GM23338 (cell line): ENCODE measurements around the gene MMP17. TPM values are rescaled to one million over a fixed set of nuclear protein-coding genes. Genes with fewer than 3 reads are reported as not detected.

Experiments used
- ATAC-seq: fragments of 200-7000 bp; cut with Tn5 transposase; 3 replicates; pipeline ENCODE4 v1.9.1; 2020
- DNase-seq: peaks from one replicate; pipeline ENCODE4 v3.0.0-alpha.2; 2015; ENCODE audit warnings: low spot score
- H2AFZ ChIP-seq: fragments of 200-600 bp; sonication (generic); 2 replicates; pipeline ENCODE4 v1.8.0; 2016; ENCODE audit warnings: antibody characterized with exemption, mild to moderate bottlenecking, moderate library complexity
- H3F3A ChIP-seq: fragments of 200-600 bp; sonication (generic); replicated peaks from 2 replicates; pipeline ENCODE4 v1.8.0; 2017; ENCODE audit warnings: antibody characterized with exemption, mixed run types, low read depth
- H3K27ac ChIP-seq: fragments of 200-600 bp; sonication (generic); 2 replicates; pipeline ENCODE4 v1.6.1; 2016; ENCODE audit warnings: low read depth
- H3K27me3 ChIP-seq: fragments of 200-600 bp; sonication (generic); 2 replicates; pipeline ENCODE4 v1.8.0; 2016; ENCODE audit warnings: mild to moderate bottlenecking, mixed run types, moderate library complexity; ENCODE audit not compliant: insufficient read depth
- H3K36me3 ChIP-seq: fragments of 200-600 bp; sonication (generic); 2 replicates; pipeline ENCODE4 v1.8.0; 2016; ENCODE audit warnings: mild to moderate bottlenecking; ENCODE audit not compliant: insufficient read depth
- H3K4me1 ChIP-seq: fragments of 200-600 bp; sonication (generic); 2 replicates; pipeline ENCODE4 v1.8.0; 2016; ENCODE audit warnings: mild to moderate bottlenecking, moderate library complexity; ENCODE audit not compliant: insufficient read depth
- H3K4me2 ChIP-seq: fragments of 200-600 bp; sonication (generic); 2 replicates; pipeline ENCODE4 v1.7.1; 2017; ENCODE audit warnings: mixed run types
- H3K4me3 ChIP-seq: fragments of 200-600 bp; sonication (generic); 2 replicates; pipeline ENCODE4 v1.6.1; 2016; ENCODE audit warnings: mixed run types
- H3K79me2 ChIP-seq: fragments of 200-600 bp; sonication (generic); replicated peaks from 2 replicates; pipeline ENCODE4 v1.8.0; 2017; ENCODE audit warnings: mild to moderate bottlenecking; ENCODE audit not compliant: insufficient read depth
- H3K9me2 ChIP-seq: fragments of 200-600 bp; sonication (generic); 2 replicates; pipeline ENCODE4 v1.8.0; 2017; ENCODE audit not compliant: insufficient read depth
- H4K20me1 ChIP-seq: fragments of 200-600 bp; sonication (generic); replicated peaks from 2 replicates; pipeline ENCODE4 v1.8.0; 2017; ENCODE audit warnings: mild to moderate bottlenecking; ENCODE audit not compliant: insufficient read depth
- H3K27ac Mint-ChIP-seq: 2 replicates; pipeline ENCODE4 v1.8.0; 2020; ENCODE audit warnings: inconsistent platforms, mild to moderate bottlenecking, moderate library complexity, mixed read lengths
- H3K27me3 Mint-ChIP-seq: 3 replicates; pipeline ENCODE4 v1.8.0; 2022; ENCODE audit warnings: low read depth, mild to moderate bottlenecking, moderate library complexity, mixed read lengths, inconsistent platforms; ENCODE audit not compliant: insufficient read depth, poor library complexity
- H3K36me3 Mint-ChIP-seq: 3 replicates; pipeline ENCODE4 v1.8.0; 2021; ENCODE audit warnings: low read depth, mild to moderate bottlenecking, inconsistent platforms, moderate library complexity, mixed read lengths
- H3K4me1 Mint-ChIP-seq: 3 replicates; pipeline ENCODE4 v1.8.0; 2020; ENCODE audit warnings: mild to moderate bottlenecking, inconsistent platforms, mixed read lengths
- H3K4me3 Mint-ChIP-seq: 3 replicates; pipeline ENCODE4 v1.8.0; 2021; ENCODE audit warnings: moderate library complexity, mild to moderate bottlenecking, inconsistent platforms, mixed read lengths
- H3K9me3 Mint-ChIP-seq: 3 replicates; pipeline ENCODE4 v1.8.0; 2020; ENCODE audit warnings: moderate library complexity, mild to moderate bottlenecking, inconsistent platforms, mixed read lengths
- CREB1 ChIP-seq: fragments of 250-450 bp; sonication (Bioruptor Pico); IDR thresholded peaks from 2 replicates; pipeline ENCODE4 v1.5.0; 2020; ENCODE audit warnings: low read depth, mild to moderate bottlenecking, moderate library complexity
- ETS1 ChIP-seq: IDR thresholded peaks from 2 replicates; pipeline ENCODE4 v1.6.1; 2016; ENCODE audit warnings: antibody characterized with exemption
- EZH2 ChIP-seq: fragments of 200-600 bp; sonication (generic); IDR thresholded peaks from one replicate; pipeline ENCODE4 v1.8.0; 2017; ENCODE audit warnings: antibody characterized with exemption, mild to moderate bottlenecking, low read depth; ENCODE audit not compliant: unreplicated experiment
- EZH2phosphoT487 ChIP-seq: fragments of 200-600 bp; sonication (generic); IDR thresholded peaks from one replicate; pipeline ENCODE4 v1.8.1; 2018; ENCODE audit warnings: antibody characterized with exemption; ENCODE audit not compliant: unreplicated experiment
- JUNB ChIP-seq: IDR thresholded peaks from one replicate; pipeline ENCODE4 v1.6.1; 2016; ENCODE audit warnings: antibody characterized with exemption; ENCODE audit not compliant: unreplicated experiment
- NANOG ChIP-seq: IDR thresholded peaks from 2 replicates; pipeline ENCODE4 v1.6.1; 2016; ENCODE audit warnings: antibody characterized with exemption, borderline replicate concordance
- POLR2AphosphoS5 ChIP-seq: IDR thresholded peaks from 2 replicates; pipeline ENCODE4 v1.6.1; 2016; ENCODE audit warnings: antibody characterized with exemption, low read depth
- STAT1 ChIP-seq: IDR thresholded peaks from one replicate; pipeline ENCODE4 v1.6.1; 2016; ENCODE audit warnings: antibody characterized with exemption; ENCODE audit not compliant: unreplicated experiment
- ZNF114 ChIP-seq: fragments of 250-450 bp; sonication (Bioruptor Pico); IDR thresholded peaks from 2 replicates; pipeline ENCODE4 v1.5.0; 2020; ENCODE audit warnings: mild to moderate bottlenecking, moderate library complexity
- ZNF331 ChIP-seq: fragments of 250-450 bp; sonication (Bioruptor Pico); IDR thresholded peaks from 2 replicates; pipeline ENCODE4 v1.5.0; 2020; ENCODE audit warnings: low read depth, mild to moderate bottlenecking, moderate library complexity
- polyA plus RNA-seq: library from polyadenylated mRNA; unstranded; fragments of >200 nt; fragmentation: Nextera tagmentation; extraction: Ambion mirVana; gene quantifications from 2 replicates; pipeline ENCODE4 v1.2.1, GENCODE V29; 2016
- total RNA-seq: library from RNA; depleted of rRNA; stranded (reverse); fragments of >200 nt; shearing (Covaris generic); gene quantifications from 2 replicates; pipeline ENCODE4 v1.2.3, GENCODE V29; 2014
- TF ChIP-seq, protein P1 (sequence below): fragments of 250-450 bp; sonication (Bioruptor Pico); IDR thresholded peaks from 2 replicates; pipeline ENCODE4 v1.5.0; 2020; ENCODE audit warnings: mild to moderate bottlenecking, moderate library complexity
- TF ChIP-seq, protein P2 (sequence below), 2 experiments: fragments of 200-600 bp in 1 of 2; sonication (generic) in 1 of 2; conservative IDR thresholded peaks; 2 replicates each; pipeline versions ENCODE4 v1.5.1 to v1.6.1; 2016 to 2017; ENCODE audit warnings: antibody characterized with exemption in 2 of 2, low read depth in 2 of 2, mild to moderate bottlenecking in 2 of 2, moderate library complexity in 1 of 2
- TF ChIP-seq, protein P3 (sequence below): IDR thresholded peaks from one replicate; pipeline ENCODE4 v1.6.1; 2018; ENCODE audit warnings: antibody characterized with exemption; ENCODE audit not compliant: unreplicated experiment

Gene MMP17
- total and polyA plus RNA-seq, 2 experiments from 2014 or later = 10.4 to 48.5 TPM

DNA sequence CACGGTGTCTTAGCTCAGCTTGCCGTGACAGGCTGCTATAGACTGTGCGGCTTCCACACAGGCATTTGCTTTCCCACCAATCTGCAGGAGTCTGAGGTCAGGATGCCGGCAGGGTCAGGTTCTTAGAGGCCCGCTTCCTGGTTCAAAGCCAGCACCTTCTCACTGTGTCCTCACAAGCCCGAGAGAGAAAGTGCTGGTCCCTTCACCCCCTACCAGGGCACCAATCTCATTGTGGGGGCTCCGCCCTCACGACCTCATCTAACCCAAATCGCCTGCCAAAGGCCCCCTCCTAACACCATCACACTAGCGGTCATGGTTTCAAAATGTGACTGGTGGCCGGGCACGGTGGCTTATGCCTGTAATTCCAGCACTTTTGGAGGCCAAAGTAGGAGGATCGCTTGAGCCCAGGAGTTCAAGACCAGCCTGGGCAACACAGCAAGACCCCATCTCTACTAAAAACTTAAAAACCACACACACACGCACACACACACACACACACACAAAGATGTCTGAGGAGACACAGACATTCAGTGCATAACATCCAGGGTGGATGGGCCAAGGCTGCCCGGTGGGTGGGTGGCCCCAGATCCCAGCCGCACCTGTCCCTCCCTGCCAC lies 26.8 kb downstream of the MMP17 start:
- H3K4me3 ChIP-seq = no peak overlapping the region
- H3K9me2 ChIP-seq = no peaks in the 10 kb centered on the region
- no peaks in the 10 kb centered on the region for H3K79me2 ChIP-seq
- peaks cover 3% of the 10 kb centered on the region; the same call in 1 of the 2 replicates for H3K4me1 ChIP-seq
- no peak overlapping the region for H3K4me2 ChIP-seq
- H3K9me3 Mint-ChIP-seq = peaks cover 6% of the 10 kb centered on the region; the same call in 1 of the 3 replicates
- H3F3A ChIP-seq = peaks cover 27% of the 10 kb centered on the region
- no peak overlapping the region for H3K27ac ChIP-seq
- H4K20me1 ChIP-seq = no peaks in the 10 kb centered on the region
- ATAC-seq = no peak
- H3K4me3 Mint-ChIP-seq = no peak overlapping the region
- peaks cover 4% of the 10 kb centered on the region for H3K36me3 Mint-ChIP-seq
- H3K27ac Mint-ChIP-seq = no peak overlapping the region
- H3K27me3 ChIP-seq = no peaks in the 10 kb centered on the region
- TF ChIP-seq EZH2 (no peak), POLR2AphosphoS5 (no peak), EZH2phosphoT487 (no peak), JUNB (no peak), CREB1 (no peak), NANOG (no peak), ETS1 (no peak), ZNF114 (CRISPR knock-in tag) (no peak), STAT1 (no peak), ZNF331 (no peak)
- TF ChIP-seq, protein P1, sequence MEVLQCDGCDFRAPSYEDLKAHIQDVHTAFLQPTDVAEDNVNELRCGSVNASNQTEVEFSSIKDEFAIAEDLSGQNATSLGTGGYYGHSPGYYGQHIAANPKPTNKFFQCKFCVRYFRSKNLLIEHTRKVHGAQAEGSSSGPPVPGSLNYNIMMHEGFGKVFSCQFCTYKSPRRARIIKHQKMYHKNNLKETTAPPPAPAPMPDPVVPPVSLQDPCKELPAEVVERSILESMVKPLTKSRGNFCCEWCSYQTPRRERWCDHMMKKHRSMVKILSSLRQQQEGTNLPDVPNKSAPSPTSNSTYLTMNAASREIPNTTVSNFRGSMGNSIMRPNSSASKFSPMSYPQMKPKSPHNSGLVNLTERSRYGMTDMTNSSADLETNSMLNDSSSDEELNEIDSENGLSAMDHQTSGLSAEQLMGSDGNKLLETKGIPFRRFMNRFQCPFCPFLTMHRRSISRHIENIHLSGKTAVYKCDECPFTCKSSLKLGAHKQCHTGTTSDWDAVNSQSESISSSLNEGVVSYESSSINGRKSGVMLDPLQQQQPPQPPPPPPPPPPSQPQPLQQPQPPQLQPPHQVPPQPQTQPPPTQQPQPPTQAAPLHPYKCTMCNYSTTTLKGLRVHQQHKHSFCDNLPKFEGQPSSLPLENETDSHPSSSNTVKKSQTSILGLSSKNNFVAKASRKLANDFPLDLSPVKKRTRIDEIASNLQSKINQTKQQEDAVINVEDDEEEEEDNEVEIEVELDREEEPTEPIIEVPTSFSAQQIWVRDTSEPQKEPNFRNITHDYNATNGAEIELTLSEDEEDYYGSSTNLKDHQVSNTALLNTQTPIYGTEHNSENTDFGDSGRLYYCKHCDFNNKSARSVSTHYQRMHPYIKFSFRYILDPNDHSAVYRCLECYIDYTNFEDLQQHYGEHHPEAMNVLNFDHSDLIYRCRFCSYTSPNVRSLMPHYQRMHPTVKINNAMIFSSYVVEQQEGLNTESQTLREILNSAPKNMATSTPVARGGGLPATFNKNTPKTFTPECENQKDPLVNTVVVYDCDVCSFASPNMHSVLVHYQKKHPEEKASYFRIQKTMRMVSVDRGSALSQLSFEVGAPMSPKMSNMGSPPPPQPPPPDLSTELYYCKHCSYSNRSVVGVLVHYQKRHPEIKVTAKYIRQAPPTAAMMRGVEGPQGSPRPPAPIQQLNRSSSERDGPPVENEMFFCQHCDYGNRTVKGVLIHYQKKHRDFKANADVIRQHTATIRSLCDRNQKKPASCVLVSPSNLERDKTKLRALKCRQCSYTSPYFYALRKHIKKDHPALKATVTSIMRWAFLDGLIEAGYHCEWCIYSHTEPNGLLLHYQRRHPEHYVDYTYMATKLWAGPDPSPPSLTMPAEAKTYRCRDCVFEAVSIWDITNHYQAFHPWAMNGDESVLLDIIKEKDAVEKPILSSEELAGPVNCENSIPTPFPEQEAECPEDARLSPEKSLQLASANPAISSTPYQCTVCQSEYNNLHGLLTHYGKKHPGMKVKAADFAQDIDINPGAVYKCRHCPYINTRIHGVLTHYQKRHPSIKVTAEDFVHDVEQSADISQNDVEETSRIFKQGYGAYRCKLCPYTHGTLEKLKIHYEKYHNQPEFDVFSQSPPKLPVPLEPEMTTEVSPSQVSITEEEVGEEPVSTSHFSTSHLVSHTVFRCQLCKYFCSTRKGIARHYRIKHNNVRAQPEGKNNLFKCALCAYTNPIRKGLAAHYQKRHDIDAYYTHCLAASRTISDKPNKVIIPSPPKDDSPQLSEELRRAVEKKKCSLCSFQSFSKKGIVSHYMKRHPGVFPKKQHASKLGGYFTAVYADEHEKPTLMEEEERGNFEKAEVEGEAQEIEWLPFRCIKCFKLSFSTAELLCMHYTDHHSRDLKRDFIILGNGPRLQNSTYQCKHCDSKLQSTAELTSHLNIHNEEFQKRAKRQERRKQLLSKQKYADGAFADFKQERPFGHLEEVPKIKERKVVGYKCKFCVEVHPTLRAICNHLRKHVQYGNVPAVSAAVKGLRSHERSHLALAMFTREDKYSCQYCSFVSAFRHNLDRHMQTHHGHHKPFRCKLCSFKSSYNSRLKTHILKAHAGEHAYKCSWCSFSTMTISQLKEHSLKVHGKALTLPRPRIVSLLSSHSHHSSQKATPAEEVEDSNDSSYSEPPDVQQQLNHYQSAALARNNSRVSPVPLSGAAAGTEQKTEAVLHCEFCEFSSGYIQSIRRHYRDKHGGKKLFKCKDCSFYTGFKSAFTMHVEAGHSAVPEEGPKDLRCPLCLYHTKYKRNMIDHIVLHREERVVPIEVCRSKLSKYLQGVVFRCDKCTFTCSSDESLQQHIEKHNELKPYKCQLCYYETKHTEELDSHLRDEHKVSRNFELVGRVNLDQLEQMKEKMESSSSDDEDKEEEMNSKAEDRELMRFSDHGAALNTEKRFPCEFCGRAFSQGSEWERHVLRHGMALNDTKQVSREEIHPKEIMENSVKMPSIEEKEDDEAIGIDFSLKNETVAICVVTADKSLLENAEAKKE (CRISPR knock-in tag) = no peak
- TF ChIP-seq, protein P2, sequence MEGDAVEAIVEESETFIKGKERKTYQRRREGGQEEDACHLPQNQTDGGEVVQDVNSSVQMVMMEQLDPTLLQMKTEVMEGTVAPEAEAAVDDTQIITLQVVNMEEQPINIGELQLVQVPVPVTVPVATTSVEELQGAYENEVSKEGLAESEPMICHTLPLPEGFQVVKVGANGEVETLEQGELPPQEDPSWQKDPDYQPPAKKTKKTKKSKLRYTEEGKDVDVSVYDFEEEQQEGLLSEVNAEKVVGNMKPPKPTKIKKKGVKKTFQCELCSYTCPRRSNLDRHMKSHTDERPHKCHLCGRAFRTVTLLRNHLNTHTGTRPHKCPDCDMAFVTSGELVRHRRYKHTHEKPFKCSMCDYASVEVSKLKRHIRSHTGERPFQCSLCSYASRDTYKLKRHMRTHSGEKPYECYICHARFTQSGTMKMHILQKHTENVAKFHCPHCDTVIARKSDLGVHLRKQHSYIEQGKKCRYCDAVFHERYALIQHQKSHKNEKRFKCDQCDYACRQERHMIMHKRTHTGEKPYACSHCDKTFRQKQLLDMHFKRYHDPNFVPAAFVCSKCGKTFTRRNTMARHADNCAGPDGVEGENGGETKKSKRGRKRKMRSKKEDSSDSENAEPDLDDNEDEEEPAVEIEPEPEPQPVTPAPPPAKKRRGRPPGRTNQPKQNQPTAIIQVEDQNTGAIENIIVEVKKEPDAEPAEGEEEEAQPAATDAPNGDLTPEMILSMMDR (conservative IDR thresholded peaks at IDR 0.05; ENCODE audit: low read depth in 2 of 2) = no peak
- TF ChIP-seq, protein P3, sequence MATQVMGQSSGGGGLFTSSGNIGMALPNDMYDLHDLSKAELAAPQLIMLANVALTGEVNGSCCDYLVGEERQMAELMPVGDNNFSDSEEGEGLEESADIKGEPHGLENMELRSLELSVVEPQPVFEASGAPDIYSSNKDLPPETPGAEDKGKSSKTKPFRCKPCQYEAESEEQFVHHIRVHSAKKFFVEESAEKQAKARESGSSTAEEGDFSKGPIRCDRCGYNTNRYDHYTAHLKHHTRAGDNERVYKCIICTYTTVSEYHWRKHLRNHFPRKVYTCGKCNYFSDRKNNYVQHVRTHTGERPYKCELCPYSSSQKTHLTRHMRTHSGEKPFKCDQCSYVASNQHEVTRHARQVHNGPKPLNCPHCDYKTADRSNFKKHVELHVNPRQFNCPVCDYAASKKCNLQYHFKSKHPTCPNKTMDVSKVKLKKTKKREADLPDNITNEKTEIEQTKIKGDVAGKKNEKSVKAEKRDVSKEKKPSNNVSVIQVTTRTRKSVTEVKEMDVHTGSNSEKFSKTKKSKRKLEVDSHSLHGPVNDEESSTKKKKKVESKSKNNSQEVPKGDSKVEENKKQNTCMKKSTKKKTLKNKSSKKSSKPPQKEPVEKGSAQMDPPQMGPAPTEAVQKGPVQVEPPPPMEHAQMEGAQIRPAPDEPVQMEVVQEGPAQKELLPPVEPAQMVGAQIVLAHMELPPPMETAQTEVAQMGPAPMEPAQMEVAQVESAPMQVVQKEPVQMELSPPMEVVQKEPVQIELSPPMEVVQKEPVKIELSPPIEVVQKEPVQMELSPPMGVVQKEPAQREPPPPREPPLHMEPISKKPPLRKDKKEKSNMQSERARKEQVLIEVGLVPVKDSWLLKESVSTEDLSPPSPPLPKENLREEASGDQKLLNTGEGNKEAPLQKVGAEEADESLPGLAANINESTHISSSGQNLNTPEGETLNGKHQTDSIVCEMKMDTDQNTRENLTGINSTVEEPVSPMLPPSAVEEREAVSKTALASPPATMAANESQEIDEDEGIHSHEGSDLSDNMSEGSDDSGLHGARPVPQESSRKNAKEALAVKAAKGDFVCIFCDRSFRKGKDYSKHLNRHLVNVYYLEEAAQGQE = no peak
- H3K27me3 Mint-ChIP-seq = peaks cover 42% of the 10 kb centered on the region
- peaks cover 17% of the 10 kb centered on the region for H3K4me1 Mint-ChIP-seq
- no peaks in the 10 kb centered on the region for H3K36me3 ChIP-seq
- no peak overlapping the region for H2AFZ ChIP-seq
- DNase-seq = no peak
